SJSA1 (cell line): Measurements from ENCODE around the gene CTSA. TPM values are rescaled to one million over a fixed set of nuclear protein-coding genes. Genes with fewer than 3 reads are reported as not detected.
"Not testable (repeated sequence)": the region's sequence is repeated elsewhere in the genome, so short reads cannot be mapped to it uniquely, and the experiment has no call there.

Experiments used
- DNase-seq, 2 experiments: peaks; one replicate each; pipeline ENCODE4 v3.0.0-alpha.2; 2015 to 2020; ENCODE audit warnings: low spot score in 2 of 2, low read depth in 1 of 2
- H3K27ac ChIP-seq: fragments of 250-450 bp; sonication (Bioruptor Pico); 2 replicates; pipeline ENCODE4 v1.5.1; 2020; ENCODE audit warnings: mild to moderate bottlenecking, moderate library complexity
- H3K27me3 ChIP-seq: fragments of 250-450 bp; sonication (Bioruptor Pico); replicated peaks from 2 replicates; pipeline ENCODE4 v1.5.1; 2020; ENCODE audit warnings: mild to moderate bottlenecking, moderate library complexity
- H3K36me3 ChIP-seq: fragments of 250-450 bp; sonication (Bioruptor Pico); 2 replicates; pipeline ENCODE4 v1.5.1; 2020; ENCODE audit warnings: mild to moderate bottlenecking
- H3K4me1 ChIP-seq: fragments of 250-450 bp; sonication (Bioruptor Pico); replicated peaks from 2 replicates; pipeline ENCODE4 v1.6.1; 2021; ENCODE audit warnings: mild to moderate bottlenecking
- H3K4me3 ChIP-seq: fragments of 250-450 bp; sonication (Bioruptor Pico); 2 replicates; pipeline ENCODE4 v1.5.1; 2020; ENCODE audit warnings: mild to moderate bottlenecking
- H3K9me3 ChIP-seq: fragments of 250-450 bp; sonication (Bioruptor Pico); replicated peaks from 2 replicates; pipeline ENCODE4 v1.5.1; 2020; ENCODE audit warnings: mild to moderate bottlenecking
- total RNA-seq: library from RNA; depleted of rRNA; stranded (reverse); fragments of >200 nt; shearing (Covaris generic); gene quantifications from 2 replicates; pipeline ENCODE4 v1.2.3, GENCODE V29; 2014

Gene CTSA
- total RNA-seq, 1 experiment from 2014 or later, result 76.8 TPM

DNA sequence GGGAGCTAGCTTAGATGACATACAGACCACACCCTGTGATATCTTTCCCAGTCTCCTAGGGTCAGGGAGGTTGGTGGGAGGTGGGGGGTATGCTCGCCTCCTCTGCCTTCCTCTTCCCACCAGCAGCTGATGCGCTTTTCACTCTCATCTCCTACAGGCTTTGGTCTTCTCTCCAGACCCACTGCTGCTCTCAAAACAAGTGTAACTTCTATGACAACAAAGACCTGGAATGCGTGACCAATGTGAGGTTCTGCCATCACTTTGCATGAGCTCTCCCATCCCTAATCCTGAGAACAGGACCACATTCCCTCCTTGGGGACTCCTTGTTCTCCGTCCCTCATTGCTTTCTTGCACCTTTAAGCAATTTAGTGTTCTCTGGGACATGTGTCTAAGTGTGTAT lies 2.7 kb downstream of the CTSA start:
- Histone ChIP-seq H3K4me3 (no peak overlapping the region), H3K27ac (no peak overlapping the region), H3K36me3 (peaks cover 41% of the 10 kb centered on the region), H3K27me3 (no peaks in the 10 kb centered on the region), H3K4me1 (peaks cover 24% of the 10 kb centered on the region), H3K9me3 (no peaks in the 10 kb centered on the region)
- DNase-seq, result no peak

DNA sequence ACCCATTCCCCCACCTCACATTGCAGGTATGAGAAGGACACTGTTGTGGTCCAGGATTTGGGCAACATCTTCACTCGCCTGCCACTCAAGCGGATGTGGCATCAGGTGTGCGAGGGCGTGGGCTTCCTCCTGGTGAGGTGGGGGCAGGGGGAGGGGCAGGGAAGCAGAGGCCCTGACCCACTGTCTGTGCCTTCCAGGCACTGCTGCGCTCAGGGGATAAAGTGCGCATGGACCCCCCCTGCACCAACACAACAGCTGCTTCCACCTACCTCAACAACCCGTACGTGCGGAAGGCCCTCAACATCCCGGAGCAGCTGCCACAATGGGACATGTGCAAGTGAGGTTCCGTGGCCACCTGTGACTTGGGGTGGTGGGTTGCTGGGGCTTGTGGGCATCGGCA lies 3.7 kb downstream of the CTSA start:
- Histone ChIP-seq H3K27me3 (no peaks in the 10 kb centered on the region), H3K27ac (no peak overlapping the region), H3K9me3 (no peaks in the 10 kb centered on the region), H3K4me1 (peaks cover 23% of the 10 kb centered on the region), H3K36me3 (peaks cover 41% of the 10 kb centered on the region), H3K4me3 (no peak overlapping the region)
- no peak for DNase-seq

DNA sequence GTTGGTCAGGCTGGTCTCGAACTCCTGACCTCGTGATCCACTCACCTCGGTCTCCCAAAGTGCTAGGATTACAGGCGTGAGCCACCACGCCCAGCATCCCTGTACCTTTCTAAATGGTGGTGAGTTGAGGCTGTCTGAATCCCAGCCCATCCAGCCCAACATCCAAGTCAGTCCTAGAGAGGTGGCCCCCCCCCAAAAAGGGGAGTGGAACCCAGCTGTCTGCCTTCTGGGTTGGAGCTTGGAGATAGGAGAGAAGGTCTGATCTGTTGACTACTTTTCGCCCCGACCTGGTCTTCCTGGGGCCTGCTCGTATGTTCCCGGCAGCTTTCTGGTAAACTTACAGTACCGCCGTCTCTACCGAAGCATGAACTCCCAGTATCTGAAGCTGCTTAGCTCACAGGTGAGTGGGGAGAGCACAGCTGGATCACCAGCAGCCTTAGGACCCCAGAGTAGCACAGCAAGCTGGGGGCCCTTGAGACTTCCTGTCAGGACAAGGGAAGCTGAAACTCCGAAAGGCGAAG lies 5.6 kb downstream of the CTSA start:
- DNase-seq, result no peak
- Histone ChIP-seq H3K4me3 (no peak overlapping the region), H3K36me3 (peaks cover 41% of the 10 kb centered on the region), H3K9me3 (no peaks in the 10 kb centered on the region), H3K27me3 (no peaks in the 10 kb centered on the region), H3K4me1 (peaks cover 8% of the 10 kb centered on the region), H3K27ac (no peak overlapping the region)

DNA sequence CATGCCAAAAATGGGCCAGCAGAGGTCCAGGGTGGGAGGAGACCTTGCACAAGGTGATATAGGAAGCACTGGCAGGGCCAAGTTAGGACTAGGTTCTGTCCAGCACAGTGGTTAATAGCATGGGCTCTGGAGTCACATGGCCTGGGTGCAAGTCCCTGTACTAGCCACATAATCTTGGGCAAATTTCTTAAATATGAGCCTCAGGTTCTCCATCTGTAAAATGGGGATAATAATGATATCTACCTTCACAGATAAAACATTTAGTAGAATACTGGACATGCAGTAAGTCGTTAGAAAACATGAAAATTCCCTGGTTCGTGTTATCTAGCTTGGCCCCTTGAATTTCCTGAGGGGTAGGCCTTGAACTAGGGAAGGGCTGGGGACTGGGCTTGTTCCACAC lies 6.2 kb downstream of the CTSA start:
- Histone ChIP-seq H3K27me3 (no peaks in the 10 kb centered on the region), H3K36me3 (peaks cover 41% of the 10 kb centered on the region), H3K4me1 (peaks cover 2% of the 10 kb centered on the region), H3K4me3 (no peak overlapping the region), H3K9me3 (no peaks in the 10 kb centered on the region), H3K27ac (no peak overlapping the region)
- no peak for DNase-seq

DNA sequence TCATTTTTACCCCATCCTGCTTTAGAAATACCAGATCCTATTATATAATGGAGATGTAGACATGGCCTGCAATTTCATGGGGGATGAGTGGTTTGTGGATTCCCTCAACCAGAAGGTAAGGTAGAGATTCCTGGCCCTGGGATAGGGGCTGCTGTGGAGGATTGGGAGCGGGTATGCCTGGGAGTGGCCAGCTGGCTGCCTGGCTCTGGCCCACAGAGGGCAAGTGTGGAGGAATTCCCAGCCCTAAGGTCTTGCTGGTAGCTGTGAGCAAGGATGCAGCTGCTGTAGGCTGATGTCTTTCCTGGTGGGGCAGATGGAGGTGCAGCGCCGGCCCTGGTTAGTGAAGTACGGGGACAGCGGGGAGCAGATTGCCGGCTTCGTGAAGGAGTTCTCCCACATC lies 6.6 kb downstream of the CTSA start:
- DNase-seq, result no peak
- H3K9me3 ChIP-seq, result no peaks in the 10 kb centered on the region
- H3K36me3 ChIP-seq, result peaks cover 38% of the 10 kb centered on the region
- no peak overlapping the region for H3K27ac ChIP-seq
- no peak overlapping the region for H3K4me3 ChIP-seq
- H3K27me3 ChIP-seq, result no peaks in the 10 kb centered on the region
- H3K4me1 ChIP-seq, result no peaks in the 10 kb centered on the region

DNA sequence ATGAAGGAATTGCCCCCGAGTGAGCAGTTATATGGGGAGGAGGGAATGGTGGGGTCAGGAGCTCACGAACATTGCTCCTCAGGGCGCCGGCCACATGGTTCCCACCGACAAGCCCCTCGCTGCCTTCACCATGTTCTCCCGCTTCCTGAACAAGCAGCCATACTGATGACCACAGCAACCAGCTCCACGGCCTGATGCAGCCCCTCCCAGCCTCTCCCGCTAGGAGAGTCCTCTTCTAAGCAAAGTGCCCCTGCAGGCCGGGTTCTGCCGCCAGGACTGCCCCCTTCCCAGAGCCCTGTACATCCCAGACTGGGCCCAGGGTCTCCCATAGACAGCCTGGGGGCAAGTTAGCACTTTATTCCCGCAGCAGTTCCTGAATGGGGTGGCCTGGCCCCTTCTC lies 7.2 kb downstream of the CTSA start:
- Histone ChIP-seq H3K4me1 (no peaks in the 10 kb centered on the region), H3K4me3 (no peak overlapping the region), H3K27ac (no peak overlapping the region), H3K36me3 (peaks cover 34% of the 10 kb centered on the region), H3K9me3 (no peaks in the 10 kb centered on the region), H3K27me3 (no peaks in the 10 kb centered on the region)
- DNase-seq, result no peak

DNA sequence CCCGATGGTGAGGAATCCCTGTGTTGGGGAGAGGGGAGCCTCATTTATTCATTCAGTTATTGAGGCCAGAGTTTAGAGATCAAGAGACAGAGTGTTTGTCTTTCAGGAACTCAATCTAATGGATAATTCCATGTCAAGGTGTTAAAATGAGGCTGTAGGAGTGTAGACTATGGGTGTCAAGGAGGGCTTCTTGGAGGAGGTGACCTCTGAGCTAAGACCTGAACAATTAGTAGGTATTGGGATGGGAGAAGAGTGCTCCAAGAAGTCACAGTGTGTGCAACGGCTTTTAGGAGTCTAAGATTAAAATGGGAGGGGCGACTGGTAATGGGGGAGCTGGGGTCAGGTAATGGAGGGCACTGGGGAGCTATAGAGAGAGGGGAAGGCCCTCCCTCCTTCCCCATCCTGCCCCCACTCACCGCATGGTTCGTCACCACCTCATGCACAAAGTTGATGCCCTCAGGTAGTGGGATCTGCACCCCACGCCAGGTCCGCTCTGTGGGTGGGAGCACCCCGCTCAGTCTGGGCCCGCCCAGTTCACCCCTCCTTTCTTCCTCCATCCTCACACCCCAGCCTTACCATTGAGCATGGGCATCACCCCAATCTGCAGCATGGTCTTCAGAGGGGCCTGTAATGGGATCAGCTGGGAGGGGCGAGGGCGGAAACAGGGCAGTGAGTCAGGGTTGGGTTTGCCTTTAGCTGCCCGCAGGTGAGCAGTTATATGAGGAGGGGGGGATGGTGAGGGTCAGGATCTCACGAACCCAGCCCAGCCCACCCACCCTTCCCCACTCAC lies 8.1 kb downstream of the CTSA start:
- no peaks in the 10 kb centered on the region for H3K4me1 ChIP-seq
- H3K4me3 ChIP-seq, result no peak overlapping the region
- H3K36me3 ChIP-seq, result peaks cover 26% of the 10 kb centered on the region
- H3K27me3 ChIP-seq, result no peaks in the 10 kb centered on the region
- no peak for DNase-seq
- H3K9me3 ChIP-seq, result no peaks in the 10 kb centered on the region
- no peak overlapping the region for H3K27ac ChIP-seq

DNA sequence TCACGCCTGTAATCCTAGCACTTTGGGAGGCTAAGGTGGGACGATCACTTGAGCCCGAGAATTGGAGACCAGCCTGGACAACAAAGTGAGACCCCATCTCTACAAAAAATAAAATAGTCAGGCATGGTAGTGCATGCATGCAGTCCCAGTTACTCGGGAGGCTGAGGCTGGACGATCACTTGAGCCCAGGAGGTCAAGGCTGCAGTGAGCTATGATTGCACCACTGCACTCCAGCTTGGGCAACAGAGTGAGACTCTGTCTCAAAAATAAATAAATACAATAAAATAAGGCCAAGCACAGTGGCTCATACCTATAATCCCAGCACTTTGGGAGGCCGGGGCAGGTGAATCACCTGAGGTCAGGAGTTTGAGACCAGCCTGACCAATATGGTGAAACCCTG lies 10.2 kb downstream of the CTSA start:
- H3K4me3 ChIP-seq, H3K27me3 ChIP-seq, H3K9me3 ChIP-seq, H3K4me1 ChIP-seq, DNase-seq, H3K27ac ChIP-seq: not testable (repeated sequence)
- peaks cover 15% of the 10 kb centered on the region for H3K36me3 ChIP-seq

DNA sequence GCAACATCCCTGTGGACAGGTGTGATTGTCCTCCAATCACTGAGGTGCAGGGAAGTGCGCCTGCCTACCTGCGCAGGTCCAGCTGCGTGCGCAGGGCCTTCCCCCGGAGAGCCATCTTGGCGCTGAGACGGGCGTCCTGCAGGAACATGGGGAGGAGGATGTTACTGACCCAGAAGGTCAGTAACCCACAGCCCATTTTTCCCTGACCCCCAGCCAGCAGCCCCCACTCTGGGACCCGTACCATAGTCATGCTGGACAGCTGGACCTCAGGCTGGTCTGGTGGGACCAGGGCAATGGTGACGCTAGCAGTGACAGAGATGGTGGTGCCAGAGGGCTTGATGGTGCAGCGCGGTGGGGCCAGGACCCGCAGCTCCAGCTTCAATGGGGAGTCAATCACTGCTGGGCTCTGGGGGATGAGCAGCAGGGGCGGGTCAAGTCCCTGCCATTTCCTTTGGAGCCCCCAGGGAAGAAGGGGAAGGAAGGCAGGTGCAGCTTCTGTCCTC lies 11.1 kb downstream of the CTSA start:
- H3K27me3 ChIP-seq, result no peaks in the 10 kb centered on the region
- no peak overlapping the region for H3K4me3 ChIP-seq
- H3K4me1 ChIP-seq, result peaks cover 9% of the 10 kb centered on the region
- H3K36me3 ChIP-seq, result peaks cover 7% of the 10 kb centered on the region
- no peaks in the 10 kb centered on the region for H3K9me3 ChIP-seq
- no peak for DNase-seq
- no peak overlapping the region for H3K27ac ChIP-seq

DNA sequence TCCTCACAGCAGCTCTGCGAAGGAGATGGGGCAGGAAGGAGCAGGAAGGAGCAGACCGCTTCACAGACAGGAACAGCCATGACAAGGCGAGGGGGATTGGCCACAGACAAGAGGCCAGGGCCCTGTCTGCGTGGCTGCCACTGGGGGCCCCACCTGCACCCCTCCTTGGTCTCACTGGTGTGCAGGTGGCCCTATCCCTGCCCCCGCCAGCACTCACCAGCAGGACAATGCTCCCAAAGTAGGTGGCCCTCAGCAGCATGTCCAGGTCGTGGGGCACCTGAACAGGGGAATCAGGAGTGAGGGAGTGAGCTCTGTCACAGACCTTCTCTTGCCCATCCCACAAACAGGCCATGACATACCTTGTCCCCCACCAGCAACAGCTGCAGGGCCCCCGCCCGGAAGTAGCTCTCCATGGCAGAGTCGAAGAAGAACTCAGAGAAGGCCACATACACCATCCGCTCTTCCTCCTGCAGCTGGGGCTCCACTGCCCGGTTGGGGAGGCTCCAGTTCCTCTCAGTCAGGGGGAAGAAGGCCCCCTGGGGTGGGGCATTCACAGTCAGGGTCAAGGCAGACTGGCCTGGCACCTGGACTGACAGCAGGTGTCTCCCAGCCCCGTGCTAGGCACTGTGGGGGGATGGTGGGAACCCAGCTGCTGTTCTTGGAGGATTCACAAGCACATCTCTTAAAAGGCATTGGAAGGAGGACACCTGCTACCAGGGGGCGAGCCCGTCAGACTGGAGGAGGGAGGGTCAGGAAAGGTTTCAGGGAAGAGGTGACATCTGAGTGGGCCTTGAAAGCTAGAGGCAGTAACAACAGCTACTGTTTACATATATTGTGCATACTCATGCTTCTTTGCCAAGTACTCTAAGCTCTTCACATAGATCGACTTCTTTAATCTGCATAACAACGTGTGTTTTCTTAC lies 13.7 kb downstream of the CTSA start:
- DNase-seq, result no peak
- no peak overlapping the region for H3K27ac ChIP-seq
- no peaks in the 10 kb centered on the region for H3K9me3 ChIP-seq

DNA sequence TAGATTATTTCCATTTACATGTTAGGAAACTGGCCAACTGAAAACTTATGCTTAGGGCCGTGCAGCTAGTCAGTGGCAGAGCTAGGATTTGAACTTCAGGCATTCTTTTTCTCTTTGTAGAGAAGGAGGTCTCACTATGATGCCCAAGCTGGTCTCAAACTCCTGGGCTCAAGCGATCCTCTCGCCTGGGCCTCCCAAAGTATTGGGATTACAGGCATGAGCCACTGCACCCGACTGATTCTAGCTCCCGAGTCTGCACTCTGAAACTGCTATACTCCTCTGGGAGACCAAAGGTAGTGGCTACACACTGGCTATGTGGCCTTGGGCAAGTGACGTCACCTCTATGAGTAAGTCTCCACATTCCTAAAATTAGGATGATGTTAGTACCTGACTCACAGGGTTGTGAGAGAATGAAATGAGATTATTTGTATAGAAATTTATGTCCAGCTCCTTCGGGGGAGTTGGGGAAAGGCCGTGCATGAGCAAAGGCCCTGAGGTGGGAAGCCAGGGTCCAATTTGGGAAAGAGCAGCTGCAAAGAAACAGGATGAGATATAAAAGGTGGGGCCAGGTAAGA lies 14.5 kb downstream of the CTSA start:
- peaks cover 9% of the 10 kb centered on the region for H3K4me1 ChIP-seq
- H3K27ac ChIP-seq, result no peak overlapping the region
- H3K9me3 ChIP-seq, result no peaks in the 10 kb centered on the region
- DNase-seq, result peak; percentile 33 to 64
- H3K27me3 ChIP-seq, result no peaks in the 10 kb centered on the region
- no peak overlapping the region for H3K4me3 ChIP-seq
- no peaks in the 10 kb centered on the region for H3K36me3 ChIP-seq

More for the DNA sequence above, 13.7 kb downstream of the CTSA start:
- Histone ChIP-seq H3K36me3 (no peaks in the 10 kb centered on the region), H3K4me1 (peaks cover 9% of the 10 kb centered on the region), H3K4me3 (no peak overlapping the region), H3K27me3 (no peaks in the 10 kb centered on the region)

DNA sequence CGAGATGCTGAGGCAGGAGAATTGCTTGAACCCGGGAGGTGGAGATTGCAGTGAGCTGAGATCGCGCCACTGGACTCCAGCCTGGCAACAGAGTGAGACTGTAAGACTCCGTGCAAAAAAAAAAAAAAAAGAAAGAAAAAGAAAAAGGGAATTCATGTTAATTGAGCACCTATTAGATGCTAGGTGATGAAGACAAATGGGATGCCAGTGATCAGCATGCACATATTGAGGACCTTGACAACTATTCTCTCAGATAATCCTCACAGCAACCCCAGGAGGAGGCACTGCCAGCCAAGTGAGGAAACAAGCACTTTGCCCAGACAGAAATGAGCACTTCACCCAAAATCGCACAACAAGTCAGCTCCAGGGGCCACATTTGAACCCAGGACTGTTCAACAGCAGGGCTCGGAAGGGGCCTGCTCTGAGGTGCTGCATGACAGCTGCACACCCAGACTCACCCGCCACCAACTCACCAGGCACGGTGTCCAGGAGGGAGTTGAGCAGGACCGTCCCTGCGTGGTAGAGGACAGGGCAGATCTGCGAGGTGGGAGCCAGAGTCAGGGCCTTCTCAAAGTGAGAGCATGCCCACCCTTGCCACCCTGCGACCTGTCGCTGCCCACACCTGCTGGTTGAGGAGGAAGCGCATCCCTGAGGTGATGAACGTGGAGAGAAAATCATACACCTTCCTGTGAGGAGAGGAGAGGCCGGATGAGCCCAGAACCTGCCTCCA lies 16.2 kb downstream of the CTSA start:
- H3K4me1 ChIP-seq, result peaks cover 22% of the 10 kb centered on the region
- H3K27me3 ChIP-seq, result no peaks in the 10 kb centered on the region
- H3K27ac ChIP-seq, result no peak overlapping the region
- H3K9me3 ChIP-seq, result no peaks in the 10 kb centered on the region
- no peak for DNase-seq
- no peaks in the 10 kb centered on the region for H3K36me3 ChIP-seq
- H3K4me3 ChIP-seq, result no peak overlapping the region

DNA sequence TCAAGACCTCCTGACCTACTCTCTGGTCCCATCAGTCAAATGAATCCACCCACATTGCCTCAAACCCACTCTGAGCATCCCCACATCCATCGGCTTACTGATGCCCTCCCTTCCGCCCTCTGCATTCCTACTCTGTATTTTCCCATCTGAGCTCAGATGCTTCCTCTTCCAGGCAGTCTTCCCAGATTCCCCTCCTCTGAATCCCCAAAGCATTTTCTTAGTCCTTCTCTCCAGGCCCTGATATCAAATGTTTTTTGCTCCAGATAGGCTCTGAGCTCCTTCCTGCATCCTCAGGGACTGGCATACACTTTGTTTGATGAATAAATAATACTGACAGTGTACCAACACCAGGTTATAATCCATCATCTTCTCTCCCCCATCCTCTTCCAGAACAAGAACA lies 16.9 kb downstream of the CTSA start:
- H3K9me3 ChIP-seq, result no peaks in the 10 kb centered on the region
- H3K4me3 ChIP-seq, result no peak overlapping the region
- no peaks in the 10 kb centered on the region for H3K27me3 ChIP-seq
- H3K36me3 ChIP-seq, result no peaks in the 10 kb centered on the region
- no peak overlapping the region for H3K27ac ChIP-seq
- no peak for DNase-seq
- peaks cover 22% of the 10 kb centered on the region for H3K4me1 ChIP-seq
